Activated effector memory CD4-positive, alpha-beta T cell treated with Interleukin-2 at 50 U/mL for 16 hours (primary cell): Measurements from ENCODE around the gene PRPF39.
"Not testable (repeated sequence)": the region's sequence is repeated elsewhere in the genome, so short reads cannot be mapped to it uniquely, and the experiment has no call there.

Experiments
- DNase-seq: peaks from one replicate; pipeline ENCODE4 v3.0.0-alpha.2; 2020

Gene PRPF39

GRCh38 chr14:45142083-45142482 is 58.2 kb downstream of the PRPF39 start:
- DNase-seq, result not testable (repeated sequence)

- DNase-seq, result no peak
Observed at GRCh38 chr14:45144658-45145057, 60.7 kb downstream of the PRPF39 start.

DNA sequence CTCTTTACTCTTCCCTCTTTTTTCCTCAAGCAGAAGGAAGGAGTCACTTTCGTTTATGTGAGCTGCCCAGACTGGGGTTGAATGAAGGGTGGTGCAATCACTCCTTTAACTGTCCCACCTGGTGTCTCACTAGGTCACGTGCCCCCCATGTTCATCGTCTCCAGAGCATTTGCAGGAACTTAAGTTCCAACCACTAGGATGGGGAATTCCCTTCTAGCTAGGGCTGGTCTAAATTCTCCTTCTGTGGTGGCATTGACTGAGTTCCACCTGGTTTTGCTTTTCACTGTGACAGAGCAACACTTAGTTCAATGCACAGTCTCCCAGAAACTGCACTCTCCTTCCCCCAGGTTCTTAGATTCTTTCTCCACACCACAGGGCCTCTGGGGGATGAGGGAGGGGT is 61.3 kb downstream of the PRPF39 start:
- no peak for DNase-seq

DNA sequence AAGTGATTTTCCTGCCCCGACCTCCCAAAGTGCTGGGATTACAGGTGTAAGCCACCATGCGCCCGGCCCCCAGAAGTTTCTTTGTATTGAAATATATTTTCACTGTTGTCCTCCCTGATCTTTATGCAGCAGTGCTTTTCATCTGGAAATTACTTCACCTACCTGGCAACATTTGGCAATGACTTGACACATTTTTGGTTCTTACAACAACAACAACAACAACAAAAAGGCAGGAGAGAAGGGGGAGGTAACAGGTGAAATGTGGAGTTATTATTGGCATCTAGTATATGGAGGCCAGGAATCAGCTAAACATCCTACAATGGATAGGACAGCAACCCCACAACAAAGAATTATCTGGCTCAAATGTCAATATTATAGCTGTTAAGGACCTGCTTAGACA is 65.7 kb downstream of the PRPF39 start:
- DNase-seq, result no peak

GRCh38 chr14:45150386-45150890 is 66.5 kb downstream of the PRPF39 start:
- DNase-seq, result no peak

GRCh38 chr14:45156067-45156466 is 72.2 kb downstream of the PRPF39 start:
- no peak for DNase-seq
